Uterus (tissue), 2 donors: ENCODE results near the gene UBL3.

Experiments
- CTCF ChIP-seq, 4 experiments: fragments of 200-600 bp in 2 of 4; fragments of 450-650 bp in 2 of 4; sonication (generic) in 2 of 4; IDR thresholded peaks; one replicate each; pipeline ENCODE4 v1.5.1; 2016 to 2019; ENCODE audit warnings: antibody characterized with exemption in 4 of 4, mild to moderate bottlenecking in 2 of 4, moderate library complexity in 1 of 4
- POLR2A ChIP-seq, 2 donors: fragments of 450-650 bp; IDR thresholded peaks; one replicate each; pipeline ENCODE4 v1.6.1; 2016; ENCODE audit warnings: antibody characterized with exemption in 2 of 2, mild to moderate bottlenecking in 1 of 2, moderate library complexity in 1 of 2

DNA sequence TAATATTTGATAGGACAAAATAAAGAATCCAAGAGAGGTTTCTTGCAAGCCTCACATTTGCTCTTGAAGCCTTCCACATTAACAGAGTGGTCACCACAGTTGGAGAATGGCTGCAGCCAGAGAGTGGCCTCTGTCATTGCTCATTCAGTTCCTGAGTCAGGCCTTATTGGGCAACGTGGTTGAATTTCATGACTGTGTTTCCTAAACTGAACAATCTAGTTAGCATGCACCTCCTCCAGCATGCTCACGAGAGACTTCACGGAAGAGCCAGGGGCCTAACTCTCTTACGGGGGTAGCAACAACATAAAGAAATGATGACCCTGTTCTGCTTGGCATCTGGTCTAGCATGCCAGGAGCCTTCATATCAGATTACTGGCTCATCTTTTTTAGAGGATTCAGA, 9.6 kb upstream of the UBL3 start:
- TF ChIP-seq CTCF (IDR thresholded peaks at IDR 0.05) (no peak), POLR2A (IDR thresholded peaks at IDR 0.05) (no peak)
